Measurements from ENCODE around the gene AKAP6. TPM values are rescaled to one million over a fixed set of nuclear protein-coding genes. Genes with fewer than 3 reads are reported as not detected.

The AKAP6 gene
- total RNA-seq, 1 donor from 2014 or later: 3.4 TPM

DNA sequence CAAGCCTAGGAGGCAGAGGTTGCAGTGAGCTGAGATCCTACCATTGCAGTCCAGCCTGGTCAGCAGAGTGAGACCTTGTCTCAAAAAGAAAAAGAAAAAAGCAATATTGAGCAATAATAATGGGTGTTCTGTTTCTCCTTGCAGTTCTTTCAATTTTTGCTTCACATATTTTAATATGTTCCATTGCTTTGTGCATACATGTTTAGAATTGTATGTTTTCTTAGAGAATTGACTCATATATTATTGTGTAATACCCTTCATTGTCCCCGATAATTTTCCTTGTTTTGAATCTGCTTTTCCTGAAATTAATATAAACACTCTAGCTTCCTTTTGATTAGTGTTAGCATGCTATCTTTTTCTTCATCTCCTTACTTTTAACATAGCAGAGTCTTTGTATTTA is 471.2 kb downstream of the AKAP6 start:
- no peaks in the 10 kb centered on the region for H3K4me1 Mint-ChIP-seq (ENCODE audit: low read depth)
- H3K9me3 Mint-ChIP-seq (ENCODE audit: low read depth): peaks cover 52% of the 10 kb centered on the region
- DNase-seq (ENCODE audit: low spot score, unreplicated experiment): no peak
- H3K4me3 Mint-ChIP-seq (ENCODE audit: low read depth): no peak overlapping the region
- H3K27ac Mint-ChIP-seq: no peak overlapping the region
- TF ChIP-seq, protein P1, sequence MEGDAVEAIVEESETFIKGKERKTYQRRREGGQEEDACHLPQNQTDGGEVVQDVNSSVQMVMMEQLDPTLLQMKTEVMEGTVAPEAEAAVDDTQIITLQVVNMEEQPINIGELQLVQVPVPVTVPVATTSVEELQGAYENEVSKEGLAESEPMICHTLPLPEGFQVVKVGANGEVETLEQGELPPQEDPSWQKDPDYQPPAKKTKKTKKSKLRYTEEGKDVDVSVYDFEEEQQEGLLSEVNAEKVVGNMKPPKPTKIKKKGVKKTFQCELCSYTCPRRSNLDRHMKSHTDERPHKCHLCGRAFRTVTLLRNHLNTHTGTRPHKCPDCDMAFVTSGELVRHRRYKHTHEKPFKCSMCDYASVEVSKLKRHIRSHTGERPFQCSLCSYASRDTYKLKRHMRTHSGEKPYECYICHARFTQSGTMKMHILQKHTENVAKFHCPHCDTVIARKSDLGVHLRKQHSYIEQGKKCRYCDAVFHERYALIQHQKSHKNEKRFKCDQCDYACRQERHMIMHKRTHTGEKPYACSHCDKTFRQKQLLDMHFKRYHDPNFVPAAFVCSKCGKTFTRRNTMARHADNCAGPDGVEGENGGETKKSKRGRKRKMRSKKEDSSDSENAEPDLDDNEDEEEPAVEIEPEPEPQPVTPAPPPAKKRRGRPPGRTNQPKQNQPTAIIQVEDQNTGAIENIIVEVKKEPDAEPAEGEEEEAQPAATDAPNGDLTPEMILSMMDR (IDR thresholded peaks at IDR 0.05; ENCODE audit: unreplicated experiment): no peak
- H3K27me3 Mint-ChIP-seq: no peaks in the 10 kb centered on the region
- peaks cover 4% of the 10 kb centered on the region for H3K36me3 Mint-ChIP-seq (ENCODE audit: insufficient read depth)

- Mint-ChIP-seq H3K27ac (no peak overlapping the region), H3K4me3 (ENCODE audit: low read depth) (no peak overlapping the region), H3K27me3 (no peaks in the 10 kb centered on the region), H3K36me3 (ENCODE audit: insufficient read depth) (peaks cover 4% of the 10 kb centered on the region), H3K9me3 (ENCODE audit: low read depth) (peaks cover 51% of the 10 kb centered on the region), H3K4me1 (ENCODE audit: low read depth) (no peaks in the 10 kb centered on the region)
- TF ChIP-seq, protein P1 (IDR thresholded peaks at IDR 0.05; ENCODE audit: unreplicated experiment): no peak
- no peak for DNase-seq (ENCODE audit: low spot score, unreplicated experiment)
Observed at GRCh38 chr14:32802295-32802694, 473.2 kb downstream of the AKAP6 start.

DNA sequence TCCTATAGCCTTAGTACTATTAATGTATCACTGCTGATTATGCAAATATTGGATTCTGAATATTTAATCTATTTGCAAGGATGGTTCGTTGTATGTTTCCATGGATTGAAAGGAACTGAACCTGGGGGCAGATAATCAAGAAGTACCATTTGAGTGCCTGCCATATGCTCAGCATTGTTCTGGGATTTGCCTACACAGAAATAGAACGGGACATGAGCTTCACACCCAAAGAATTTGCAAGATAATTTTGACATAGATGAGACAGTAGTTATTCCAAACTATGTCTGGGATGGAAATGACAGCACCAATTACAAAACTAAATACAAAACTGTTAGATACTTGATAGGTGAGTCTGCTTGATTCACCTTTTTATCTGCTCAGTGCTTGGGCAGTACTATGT is 476.9 kb downstream of the AKAP6 start:
- Mint-ChIP-seq H3K9me3 (ENCODE audit: low read depth) (peaks cover 33% of the 10 kb centered on the region), H3K27ac (no peak overlapping the region), H3K27me3 (no peaks in the 10 kb centered on the region), H3K4me3 (ENCODE audit: low read depth) (no peak overlapping the region), H3K4me1 (ENCODE audit: low read depth) (peaks cover 12% of the 10 kb centered on the region), H3K36me3 (ENCODE audit: insufficient read depth) (peaks cover 4% of the 10 kb centered on the region)
- DNase-seq (ENCODE audit: low spot score, unreplicated experiment): no peak
- TF ChIP-seq, protein P1 (IDR thresholded peaks at IDR 0.05; ENCODE audit: unreplicated experiment): no peak

DNA sequence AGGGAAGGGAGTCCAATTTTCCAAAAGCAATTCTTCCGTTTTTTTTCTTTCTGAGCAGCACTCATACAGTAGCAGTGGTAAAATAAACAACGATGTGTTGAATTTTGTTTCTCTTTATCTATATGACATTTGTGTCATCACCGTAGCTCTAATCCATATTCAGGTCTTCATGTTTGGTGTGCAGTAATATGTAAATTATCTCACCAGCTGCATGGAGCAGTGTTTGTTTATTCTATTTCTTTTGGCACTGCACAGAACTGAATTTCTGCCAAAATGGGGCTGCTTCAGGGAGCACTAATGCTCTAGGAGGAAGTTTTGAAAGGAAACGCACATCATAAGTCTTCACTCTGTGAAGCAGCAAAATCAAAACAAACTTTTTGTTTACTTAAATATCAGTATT is 479.5 kb downstream of the AKAP6 start:
- peaks cover 12% of the 10 kb centered on the region for H3K4me1 Mint-ChIP-seq (ENCODE audit: low read depth)
- no peaks in the 10 kb centered on the region for H3K27me3 Mint-ChIP-seq
- peaks cover 19% of the 10 kb centered on the region for H3K9me3 Mint-ChIP-seq (ENCODE audit: low read depth)
- peaks cover 2% of the 10 kb centered on the region for H3K36me3 Mint-ChIP-seq (ENCODE audit: insufficient read depth)
- H3K4me3 Mint-ChIP-seq (ENCODE audit: low read depth): no peak overlapping the region
- no peak overlapping the region for H3K27ac Mint-ChIP-seq
- DNase-seq (ENCODE audit: low spot score, unreplicated experiment): no peak
- TF ChIP-seq, protein P1 (IDR thresholded peaks at IDR 0.05; ENCODE audit: unreplicated experiment): no peak

GRCh38 chr14:32809255-32809654 is 480.2 kb downstream of the AKAP6 start:
- peaks cover 3% of the 10 kb centered on the region for H3K27me3 Mint-ChIP-seq
- no peak overlapping the region for H3K4me3 Mint-ChIP-seq (ENCODE audit: low read depth)
- TF ChIP-seq, protein P1 (IDR thresholded peaks at IDR 0.05; ENCODE audit: unreplicated experiment): no peak
- H3K9me3 Mint-ChIP-seq (ENCODE audit: low read depth): peaks cover 13% of the 10 kb centered on the region
- no peaks in the 10 kb centered on the region for H3K36me3 Mint-ChIP-seq (ENCODE audit: insufficient read depth)
- no peak overlapping the region for H3K27ac Mint-ChIP-seq
- DNase-seq (ENCODE audit: low spot score, unreplicated experiment): no peak
- peaks cover 12% of the 10 kb centered on the region for H3K4me1 Mint-ChIP-seq (ENCODE audit: low read depth)
